Stomach (tissue), 9 donors: ENCODE measurements around the gene STIM2. TPM values are rescaled to one million over a fixed set of nuclear protein-coding genes. Genes with fewer than 3 reads are reported as not detected.

Source experiments
- DNase-seq, 2 donors: peaks; one replicate each; pipeline versions ENCODE4 v3.0.0 to v3.0.0-alpha.2; 2013 to 2019
- H3K27ac ChIP-seq, 5 donors: fragments of 200-600 bp in 4 of 5; sonication (generic) in 4 of 5; one replicate each; pipeline ENCODE4 v1.5.1; 2013 to 2019; ENCODE audit warnings: mild to moderate bottlenecking in 1 of 5, moderate library complexity in 1 of 5
- H3K27me3 ChIP-seq, 3 donors: fragments of 200-600 bp; sonication (generic); one replicate each; pipeline ENCODE4 v1.5.1; 2017 to 2019; ENCODE audit warnings: mixed run types in 1 of 3
- H3K36me3 ChIP-seq, 4 donors: fragments of 200-600 bp; sonication (generic); 1 replicate in 3 of 4; 2 replicates in 1 of 4; pipeline ENCODE4 v1.5.1; 2016 to 2019
- H3K4me1 ChIP-seq, 4 donors: fragments of 200-600 bp; sonication (generic); one replicate each; pipeline ENCODE4 v1.5.1; 2016 to 2019
- H3K4me3 ChIP-seq, 4 donors: fragments of 200-600 bp; sonication (generic) in 3 of 4; one replicate each; pipeline ENCODE4 v1.5.1; 2016 to 2019; ENCODE audit warnings: mild to moderate bottlenecking in 1 of 4
- H3K9me3 ChIP-seq, 4 donors: fragments of 200-600 bp; sonication (generic); one replicate each; pipeline ENCODE4 v1.5.1; 2016 to 2019
- CTCF ChIP-seq, 7 experiments: fragments of 450-650 bp in 4 of 7; fragments of 200-600 bp in 3 of 7; sonication (generic) in 3 of 7; IDR thresholded peaks; one replicate each; pipeline ENCODE4 v1.5.1; 2016 to 2019; ENCODE audit warnings: antibody characterized with exemption in 7 of 7, control low read depth in 2 of 7, mild to moderate bottlenecking in 1 of 7
- EP300 ChIP-seq: sonication (generic); formaldehyde crosslinking; IDR thresholded peaks from one replicate; pipeline ENCODE4 v1.6.1; 2017; ENCODE audit warnings: antibody characterized with exemption
- POLR2A ChIP-seq, 4 donors: fragments of 450-650 bp; IDR thresholded peaks; one replicate each; pipeline ENCODE4 v1.6.1; 2016; ENCODE audit warnings: antibody characterized with exemption in 4 of 4, control low read depth in 2 of 4, mild to moderate bottlenecking in 1 of 4, moderate library complexity in 1 of 4
- POLR2AphosphoS5 ChIP-seq, 3 donors: sonication (generic); formaldehyde crosslinking; IDR thresholded peaks; one replicate each; pipeline ENCODE4 v1.6.1; 2016; ENCODE audit warnings: antibody characterized with exemption in 3 of 3
- WGBS, 5 donors: extraction: QIAGEN DNeasy Blood & Tissue Kit in 3 of 5; methylation state at CpG; one replicate each; pipeline versions ENCODE4 v1.1.5 to v1.1.7; 2013 to 2018; 5-methylcytosine and 5-hydroxymethylcytosine counted together
- intact Hi-C: fragments of 100-400 bp; cut with DNase I; formaldehyde crosslinking; loops from one replicate; pipeline ENCODE4 v1.15.1; 2023; ENCODE audit warnings: low total_unique reads
- polyA plus RNA-seq, 3 donors: library from polyadenylated mRNA; stranded (reverse); fragments of 200-250 nt; gene quantifications; one replicate each; pipeline ENCODE4 v1.2.3, GENCODE V29; 2013
- total RNA-seq, 5 donors: library from RNA; depleted of rRNA; stranded (reverse); fragments of >200 nt; gene quantifications; one replicate each; pipeline versions ENCODE4 v1.1.0 to v1.2.3, GENCODE V29; 2014 to 2016
- donor health status: healthy with polysubstance abuse.
- donor health status: Bipolar disorder and iron deficiency.
- donor health status: healthy.

STIM2 gene
- total and polyA plus RNA-seq, 8 donors, result 4.4 to 32.7 (median 21.7) TPM

- DNase-seq, result no peak
- TF ChIP-seq EP300, result no peak
- TF ChIP-seq POLR2AphosphoS5 (IDR thresholded peaks at IDR 0.05), result no peak
- TF ChIP-seq POLR2A (IDR thresholded peaks at IDR 0.05), result no peak
- TF ChIP-seq CTCF (IDR thresholded peaks at IDR 0.05), result no peak
- H3K4me3 ChIP-seq, result no peak overlapping the region
- WGBS, 5 donors, result 72 to 85% (median 82%) methylated on average over 8 of the region's 8 CpGs
- H3K36me3 ChIP-seq, result no peaks in the 10 kb centered on the region
- intact Hi-C loops, result no loop called here
- no peaks in the 10 kb centered on the region for H3K9me3 ChIP-seq
- peaks cover 0 to 14% (median 7%) of the 10 kb centered on the region in 4 donors for H3K4me1 ChIP-seq
- H3K27ac ChIP-seq, result peak overlapping the region in 2 of 5 donors; percentile 23 to 47
- no peaks in the 10 kb centered on the region for H3K27me3 ChIP-seq
Measured at GRCh38 chr4:26837993-26838842, 22.4 kb upstream of the STIM2 start.

GRCh38 chr4:26839016-26839415 is 21.6 kb upstream of the STIM2 start:
- Histone ChIP-seq H3K36me3 (no peaks in the 10 kb centered on the region), H3K4me1 (peaks cover 0 to 14% (median 7%) of the 10 kb centered on the region in 4 donors), H3K27me3 (no peaks in the 10 kb centered on the region), H3K4me3 (no peak overlapping the region), H3K9me3 (no peaks in the 10 kb centered on the region), H3K27ac (peak overlapping the region in 1 of 5 donors; percentile 47)
- intact Hi-C loops, result no loop called here
- DNase-seq, result no peak
- 68 to 85% (median 74%) methylated on average over 5 of the region's 5 CpGs for WGBS, 5 donors
- TF ChIP-seq CTCF (IDR thresholded peaks at IDR 0.05) (no peak), POLR2A (IDR thresholded peaks at IDR 0.05) (no peak), EP300 (no peak), POLR2AphosphoS5 (IDR thresholded peaks at IDR 0.05) (no peak)

GRCh38 chr4:26839534-26839951 is 21.1 kb upstream of the STIM2 start:
- peak in 1 of 2 donors; percentile 53 for DNase-seq

GRCh38 chr4:26840786-26841185 is 19.9 kb upstream of the STIM2 start:
- no peak for DNase-seq

More at GRCh38 chr4:26839534-26839951, 21.1 kb upstream of the STIM2 start:
- Histone ChIP-seq H3K27me3 (no peaks in the 10 kb centered on the region), H3K4me3 (no peak overlapping the region), H3K9me3 (no peaks in the 10 kb centered on the region), H3K4me1 (peaks cover 0 to 14% (median 7%) of the 10 kb centered on the region in 4 donors), H3K36me3 (no peaks in the 10 kb centered on the region), H3K27ac (no peak overlapping the region)
- intact Hi-C loops, result no loop called here
- TF ChIP-seq POLR2AphosphoS5 (IDR thresholded peaks at IDR 0.05), result no peak
- TF ChIP-seq EP300, result no peak
- no peak for TF ChIP-seq CTCF (IDR thresholded peaks at IDR 0.05)
- TF ChIP-seq POLR2A (IDR thresholded peaks at IDR 0.05), result no peak
- 56 to 61% (median 60%) methylated on average over 5 of the region's 5 CpGs for WGBS, 5 donors

More at GRCh38 chr4:26840786-26841185, 19.9 kb upstream of the STIM2 start:
- 78 to 95% (median 93%) methylated on average over 4 to 5 of the region's 5 CpGs for WGBS, 5 donors
- Histone ChIP-seq H3K27ac (no peak overlapping the region), H3K9me3 (no peaks in the 10 kb centered on the region), H3K27me3 (no peaks in the 10 kb centered on the region), H3K4me3 (no peak overlapping the region), H3K4me1 (peaks cover 0 to 14% (median 7%) of the 10 kb centered on the region in 4 donors), H3K36me3 (no peaks in the 10 kb centered on the region)
- no peak for TF ChIP-seq POLR2AphosphoS5 (IDR thresholded peaks at IDR 0.05)
- TF ChIP-seq EP300, result no peak
- no peak for TF ChIP-seq POLR2A (IDR thresholded peaks at IDR 0.05)
- TF ChIP-seq CTCF (IDR thresholded peaks at IDR 0.05), result no peak
- intact Hi-C loops, result no loop called here
